GM13976 (cell line): ENCODE results near the gene PIK3CD.

ENCODE experiments used
- DNase-seq: peaks from one replicate; pipeline ENCODE4 v3.0.0; 2012; ENCODE audit warnings: low spot score
- CTCF ChIP-seq: IDR thresholded peaks from 2 replicates; pipeline ENCODE4 v1.5.1; 2012; ENCODE audit warnings: borderline replicate concordance, mild to moderate bottlenecking; ENCODE audit not compliant: insufficient read depth; ENCODE audit errors: extremely low read depth, missing control alignments, control extremely low read depth
- in situ Hi-C: fragments of 300-500 bp; cut with MboI; formaldehyde crosslinking; loops from one replicate; pipeline ENCODE4 v1.12.0; 2022; ENCODE audit warnings: low sequenced_read_pairs, mixed read lengths, inconsistent platforms; ENCODE audit not compliant: unreplicated experiment

Gene PIK3CD

GRCh38 chr1:9724706-9725476, 73.4 kb downstream of the PIK3CD start:
- DNase-seq = peak; percentile 91
- peak; percentile 97 for TF ChIP-seq CTCF
- in situ Hi-C loops = no loop called here

DNA sequence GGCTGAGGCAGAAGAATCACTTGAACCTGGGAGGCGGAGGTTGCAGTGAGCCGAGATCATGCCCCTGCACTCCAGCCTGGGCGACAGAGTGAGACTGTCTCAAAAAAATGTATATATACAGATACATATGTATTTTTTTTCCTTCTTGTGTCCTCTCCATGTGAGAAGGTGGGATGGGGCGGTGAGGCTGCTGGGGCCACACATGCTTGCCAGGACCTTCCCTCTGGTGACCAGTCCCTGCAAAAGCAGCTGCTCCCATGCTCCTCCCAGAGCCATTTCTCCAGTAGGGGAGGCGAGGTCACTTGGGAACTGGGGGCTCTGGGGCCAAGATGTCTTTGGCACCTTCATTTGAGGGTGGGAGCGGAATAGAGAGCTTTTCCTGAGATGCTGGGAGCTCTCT, 74.9 kb downstream of the PIK3CD start:
- in situ Hi-C loops = no loop called here
- TF ChIP-seq CTCF = no peak
- DNase-seq = no peak

DNA sequence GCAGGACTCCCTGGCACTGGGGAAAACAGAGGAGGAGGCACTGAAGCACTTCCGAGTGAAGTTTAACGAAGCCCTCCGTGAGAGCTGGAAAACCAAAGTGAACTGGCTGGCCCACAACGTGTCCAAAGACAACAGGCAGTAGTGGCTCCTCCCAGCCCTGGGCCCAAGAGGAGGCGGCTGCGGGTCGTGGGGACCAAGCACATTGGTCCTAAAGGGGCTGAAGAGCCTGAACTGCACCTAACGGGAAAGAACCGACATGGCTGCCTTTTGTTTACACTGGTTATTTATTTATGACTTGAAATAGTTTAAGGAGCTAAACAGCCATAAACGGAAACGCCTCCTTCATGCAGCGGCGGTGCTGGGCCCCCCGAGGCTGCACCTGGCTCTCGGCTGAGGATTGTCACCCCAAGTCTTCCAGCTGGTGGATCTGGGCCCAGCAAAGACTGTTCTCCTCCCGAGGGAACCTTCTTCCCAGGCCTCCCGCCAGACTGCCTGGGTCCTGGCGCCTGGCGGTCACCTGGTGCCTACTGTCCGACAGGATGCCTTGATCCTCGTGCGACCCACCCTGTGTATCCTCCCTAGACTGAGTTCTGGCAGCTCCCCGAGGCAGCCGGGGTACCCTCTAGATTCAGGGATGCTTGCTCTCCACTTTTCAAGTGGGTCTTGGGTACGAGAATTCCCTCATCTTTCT, 75.5 kb downstream of the PIK3CD start:
- no peak for DNase-seq
- in situ Hi-C loops = no loop called here
- no peak for TF ChIP-seq CTCF

GRCh38 chr1:9728451-9729295, 77.1 kb downstream of the PIK3CD start:
- in situ Hi-C loops = no loop called here
- no peak for DNase-seq
- no peak for TF ChIP-seq CTCF

GRCh38 chr1:9729523-9729922, 78.0 kb downstream of the PIK3CD start:
- TF ChIP-seq CTCF = no peak
- in situ Hi-C loops = no loop called here
- no peak for DNase-seq

- in situ Hi-C loops = no loop called here
- TF ChIP-seq CTCF = no peak
- DNase-seq = peak; percentile 43
Observed at GRCh38 chr1:9730096-9730901, 78.8 kb downstream of the PIK3CD start.
